Loucy (cell line): ENCODE results near the gene ZIC1.

Source experiments
- EZH2phosphoT487 ChIP-seq: fragments of 200-600 bp; IDR thresholded peaks from 2 replicates; pipeline ENCODE4 v1.6.1; 2018; ENCODE audit warnings: antibody characterized with exemption, mild to moderate bottlenecking, moderate library complexity, borderline replicate concordance
- TF ChIP-seq, protein P1 (sequence below): fragments of 200-600 bp; sonication (generic); conservative IDR thresholded peaks from 2 replicates; pipeline ENCODE4 v1.5.1; 2014; ENCODE audit warnings: mild to moderate bottlenecking, antibody characterized with exemption, low read length

DNA sequence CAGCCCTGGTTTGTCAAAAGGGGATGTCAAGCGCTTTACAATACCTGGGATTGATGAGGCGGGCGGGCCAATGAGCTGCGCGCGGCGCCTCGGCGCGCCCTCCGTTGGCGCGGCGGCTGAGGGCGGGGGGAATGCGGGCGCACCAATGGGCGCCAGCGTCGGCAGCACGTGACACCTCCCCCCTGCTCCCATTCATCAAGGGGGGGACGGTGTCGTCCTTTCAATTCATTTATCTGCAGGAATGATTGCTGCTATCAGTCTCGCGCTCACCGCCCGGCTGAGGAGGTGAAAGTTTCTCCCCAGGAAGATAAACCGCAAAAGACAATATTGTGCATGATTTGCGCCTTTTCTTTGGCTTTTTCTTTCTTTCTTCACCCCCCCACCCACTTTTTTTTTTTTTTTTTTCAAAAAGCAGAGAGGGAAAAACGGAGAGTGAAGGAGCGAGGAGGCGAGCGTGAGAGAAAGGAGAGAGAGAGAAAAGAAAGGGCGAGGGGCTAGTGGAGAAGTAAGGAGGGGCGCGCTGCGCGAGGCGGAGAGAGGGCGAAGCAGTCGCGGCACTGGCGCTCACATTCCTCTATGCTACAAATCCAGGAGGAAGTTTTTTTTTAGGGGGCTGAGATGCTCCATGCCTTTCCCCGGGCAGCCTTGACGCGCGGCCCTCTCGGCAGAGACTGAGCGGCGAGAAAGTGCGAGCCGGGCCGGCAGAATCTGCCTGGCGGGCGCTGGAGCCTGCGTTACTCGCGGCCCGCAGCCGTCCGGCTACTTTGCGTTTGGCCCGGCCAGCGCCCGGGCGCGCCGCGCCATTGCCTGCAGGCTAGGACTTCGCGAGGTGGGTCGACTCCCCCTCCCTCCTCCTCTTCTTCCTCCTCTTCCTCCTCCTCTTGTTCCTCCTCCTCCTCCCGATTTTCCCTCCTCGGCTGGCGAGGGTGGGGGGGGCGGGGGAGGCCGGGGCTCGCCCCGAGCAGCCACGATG, at the start of gene ZIC1:
- no peak for TF ChIP-seq EZH2phosphoT487
- TF ChIP-seq, protein P1, sequence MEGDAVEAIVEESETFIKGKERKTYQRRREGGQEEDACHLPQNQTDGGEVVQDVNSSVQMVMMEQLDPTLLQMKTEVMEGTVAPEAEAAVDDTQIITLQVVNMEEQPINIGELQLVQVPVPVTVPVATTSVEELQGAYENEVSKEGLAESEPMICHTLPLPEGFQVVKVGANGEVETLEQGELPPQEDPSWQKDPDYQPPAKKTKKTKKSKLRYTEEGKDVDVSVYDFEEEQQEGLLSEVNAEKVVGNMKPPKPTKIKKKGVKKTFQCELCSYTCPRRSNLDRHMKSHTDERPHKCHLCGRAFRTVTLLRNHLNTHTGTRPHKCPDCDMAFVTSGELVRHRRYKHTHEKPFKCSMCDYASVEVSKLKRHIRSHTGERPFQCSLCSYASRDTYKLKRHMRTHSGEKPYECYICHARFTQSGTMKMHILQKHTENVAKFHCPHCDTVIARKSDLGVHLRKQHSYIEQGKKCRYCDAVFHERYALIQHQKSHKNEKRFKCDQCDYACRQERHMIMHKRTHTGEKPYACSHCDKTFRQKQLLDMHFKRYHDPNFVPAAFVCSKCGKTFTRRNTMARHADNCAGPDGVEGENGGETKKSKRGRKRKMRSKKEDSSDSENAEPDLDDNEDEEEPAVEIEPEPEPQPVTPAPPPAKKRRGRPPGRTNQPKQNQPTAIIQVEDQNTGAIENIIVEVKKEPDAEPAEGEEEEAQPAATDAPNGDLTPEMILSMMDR: no peak
